HepG2 (cell line): Measurements from ENCODE around the gene IGSF21. TPM values are rescaled to one million over a fixed set of nuclear protein-coding genes. Genes with fewer than 3 reads are reported as not detected.

ENCODE experiments used
- ATAC-seq: fragments of 200-7000 bp; cut with Tn5 transposase; 3 replicates; pipeline ENCODE4 v1.9.1; 2020; ENCODE audit warnings: mild to moderate bottlenecking, moderate library complexity
- BruUV-seq: library from RNA; stranded (reverse); fragments of 400-500 nt; replicated peaks from 2 replicates; lab custom pipeline; 2021; lab: Mats Ljungman, UMichigan
- CTCF ChIA-PET: fragments of 300-600 bp; formaldehyde crosslinking; extraction: SDS; loops from one replicate; lab custom pipeline; 2021; ENCODE audit warnings: low total read pairs, inconsistent platforms, low intra/inter-chr PET ratio; lab: Yijun Ruan, JAX
- POLR2A ChIA-PET: fragments of 350-600 bp; sonication (Branson Sonifier 250); formaldehyde crosslinking; loops from one replicate; lab custom pipeline; 2020; ENCODE audit warnings: antibody characterized with exemption, inconsistent platforms; lab: Yijun Ruan, JAX
- DNase-seq: peaks from one replicate; pipeline ENCODE4 v3.0.0-alpha.2; 2015; ENCODE audit warnings: low spot score
- FAIRE-seq: peaks from 3 replicates; lab custom pipeline; 2011; peaks lifted over from hg19 to GRCh38; lab: Jason Lieb, UNC
- H2AFZ ChIP-seq: one replicate; pipeline ENCODE4 v1.6.1; 2011; ENCODE audit warnings: low read length, inconsistent platforms
- H3K27ac ChIP-seq: fragments of 300-600 bp; 3 replicates; pipeline ENCODE4 v1.8.0; 2011; ENCODE audit warnings: mixed run types, mild to moderate bottlenecking, mixed read lengths, low read length, inconsistent platforms; ENCODE audit not compliant: insufficient read depth; ENCODE audit errors: extremely low read length
- H3K27me3 ChIP-seq, 2 experiments: fragments of 200-600 bp in 1 of 2; 2 replicates in 1 of 2; 3 replicates in 1 of 2; pipeline versions ENCODE4 v1.6.0 to v1.8.0; 2011; ENCODE audit warnings: low read length in 2 of 2, mild to moderate bottlenecking in 2 of 2, moderate library complexity in 2 of 2, inconsistent platforms in 1 of 2; ENCODE audit not compliant: insufficient read depth in 2 of 2, control insufficient read depth in 1 of 2
- H3K36me3 ChIP-seq, 2 experiments: fragments of 200-600 bp in 1 of 2; replicated peaks in 1 of 2; 2 replicates in 1 of 2; 3 replicates in 1 of 2; pipeline versions ENCODE4 v1.5.1 to v1.8.0; 2011; ENCODE audit warnings: low read length in 2 of 2, inconsistent platforms in 1 of 2; ENCODE audit not compliant: insufficient read depth in 2 of 2, control insufficient read depth in 1 of 2
- H3K4me1 ChIP-seq: 2 replicates; pipeline ENCODE4 v1.5.1; 2012; ENCODE audit warnings: low read length, inconsistent platforms; ENCODE audit not compliant: insufficient read depth
- H3K4me2 ChIP-seq: 2 replicates; pipeline ENCODE4 v1.6.0; 2011; ENCODE audit warnings: low read depth, low read length, inconsistent platforms
- H3K4me3 ChIP-seq, 3 experiments: fragments of 200-600 bp in 1 of 3; sonication (generic), shearing (Covaris generic) in 1 of 3; replicated peaks in 1 of 3; 2 replicates each; pipeline ENCODE4 v1.5.1; 2011 to 2016; ENCODE audit warnings: low read length in 3 of 3, inconsistent platforms in 2 of 3, low read depth in 2 of 3, mild to moderate bottlenecking in 2 of 3, control low read depth in 1 of 3, mixed read lengths in 1 of 3; ENCODE audit not compliant: insufficient read depth in 1 of 3
- H3K79me2 ChIP-seq: one replicate; pipeline ENCODE4 v1.6.1; 2011; ENCODE audit warnings: low read length, inconsistent platforms; ENCODE audit not compliant: insufficient read depth
- H3K9ac ChIP-seq: 2 replicates; pipeline ENCODE4 v1.6.0; 2011; ENCODE audit warnings: mild to moderate bottlenecking, low read depth, low read length, inconsistent platforms; ENCODE audit not compliant: insufficient read depth
- H3K9me3 ChIP-seq: 2 replicates; pipeline ENCODE4 v1.5.1; 2012; ENCODE audit warnings: mild to moderate bottlenecking, low read length
- H4K20me1 ChIP-seq: 2 replicates; pipeline ENCODE4 v1.6.0; 2011; ENCODE audit warnings: inconsistent platforms, mild to moderate bottlenecking, low read length, moderate library complexity; ENCODE audit not compliant: insufficient read depth
- GATAD1 ChIP-seq: IDR thresholded peaks from 2 replicates; pipeline ENCODE4 v1.6.1; 2016; ENCODE audit warnings: missing genetic modification reagents, missing compliant biosample characterization
- NR1H2 ChIP-seq: sonication (generic); formaldehyde crosslinking; IDR thresholded peaks from 2 replicates; pipeline ENCODE4 v1.8.1; 2022; ENCODE audit warnings: low read depth, missing genetic modification reagents, borderline replicate concordance
- POLR2AphosphoS2 ChIP-seq: IDR thresholded peaks from 2 replicates; pipeline ENCODE4 v1.6.1; 2011; ENCODE audit warnings: low read depth, low read length, improper control_type of control experiment
- RFXANK ChIP-seq: IDR thresholded peaks from 2 replicates; pipeline ENCODE4 v1.6.1; 2016
- THYN1 ChIP-seq: sonication (generic); formaldehyde crosslinking; IDR thresholded peaks from 2 replicates; pipeline ENCODE4 v1.8.1; 2023; ENCODE audit warnings: low read depth, mild to moderate bottlenecking, moderate library complexity, missing genetic modification reagents, borderline replicate concordance
- ZNF225 ChIP-seq: sonication (generic); formaldehyde crosslinking; IDR thresholded peaks from 2 replicates; pipeline ENCODE4 v1.4.0; 2020; ENCODE audit warnings: mild to moderate bottlenecking, missing genetic modification reagents
- ZNF30 ChIP-seq: sonication (generic); formaldehyde crosslinking; IDR thresholded peaks from 2 replicates; pipeline ENCODE4 v1.5.0; 2020; ENCODE audit warnings: mild to moderate bottlenecking, missing genetic modification reagents
- ZNF644 ChIP-seq: IDR thresholded peaks from 2 replicates; pipeline ENCODE4 v1.6.1; 2016; ENCODE audit warnings: low read depth
- ZNF883 ChIP-seq: sonication (generic); formaldehyde crosslinking; IDR thresholded peaks from 2 replicates; pipeline ENCODE4 v1.5.1; 2020; ENCODE audit warnings: mild to moderate bottlenecking, missing genetic modification reagents; ENCODE audit errors: not compliant biosample characterization
- WGBS: methylation state at CpG from one replicate; pipeline ENCODE4 v1.1.6; 2017; ENCODE audit warnings: low lambda C conversion rate; 5-methylcytosine and 5-hydroxymethylcytosine counted together
- in situ Hi-C: cut with HindIII; loops from 2 replicates; pipeline ENCODE4 v1.10.0; 2017; ENCODE audit warnings: low pct_unique_long_range_greater_than_20kb; ENCODE audit not compliant: extremely low pct_ligation_motif_present
- intact Hi-C: fragments of 100-400 bp; cut with micrococcal nuclease; formaldehyde crosslinking; loops from one replicate; pipeline ENCODE4 v1.10.0; 2022; ENCODE audit not compliant: unreplicated experiment
- polyA plus RNA-seq, 8 experiments: library from polyadenylated mRNA; depleted of rRNA in 3 of 8; stranded (reverse) in 7 of 8; unstranded in 1 of 8; fragments of >200 nt; fragmentation: Illumina TruSeq in 4 of 8; extraction: Trizol in 4 of 8; gene quantifications; 2 replicates each; pipeline versions ENCODE4 v1.2.1 to v1.2.3, GENCODE V29; 2011 to 2016; ENCODE audit warnings: low read depth in 4 of 8, missing spikeins in 1 of 8, mixed read lengths in 1 of 8; ENCODE audit not compliant: insufficient read depth in 1 of 8
- total RNA-seq, 5 experiments: library from RNA; depleted of rRNA; stranded (reverse); fragments of >200 nt; fragmentation: Illumina TruSeq; extraction: Trizol; gene quantifications; 2 replicates each; pipeline ENCODE4 v1.2.3, GENCODE V29; 2016; ENCODE audit warnings: low read depth in 1 of 5
- TF ChIP-seq, protein P1 (sequence below): sonication (generic); formaldehyde crosslinking; conservative IDR thresholded peaks from 2 replicates; pipeline ENCODE4 v1.4.0; 2020; ENCODE audit warnings: missing genetic modification reagents
- TF ChIP-seq, protein P2 (sequence below): sonication (generic); formaldehyde crosslinking; IDR thresholded peaks from 2 replicates; pipeline ENCODE4 v1.4.0; 2020; ENCODE audit warnings: missing genetic modification reagents

The IGSF21 gene
- total and polyA plus RNA-seq, 2 of the 13 experiments (the other 11 are each of a cell fraction or from before 2014, with no cell fraction given): not detected

DNA sequence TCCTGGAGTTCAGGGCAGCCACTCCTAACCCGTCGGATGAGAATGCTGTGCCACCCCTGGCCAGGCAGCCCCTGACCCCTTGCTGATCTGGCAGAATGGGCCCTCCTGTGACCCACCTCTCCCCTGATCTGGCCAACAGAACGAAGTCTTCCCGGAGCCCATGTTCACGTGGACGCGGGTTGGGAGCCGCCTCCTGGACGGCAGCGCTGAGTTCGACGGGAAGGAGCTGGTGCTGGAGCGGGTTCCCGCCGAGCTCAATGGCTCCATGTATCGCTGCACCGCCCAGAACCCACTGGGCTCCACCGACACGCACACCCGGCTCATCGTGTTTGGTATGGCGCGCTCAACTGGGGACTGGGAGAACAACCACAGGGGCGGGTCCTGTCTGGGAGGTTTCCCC, 269.1 kb downstream of the IGSF21 start:
- ChIA-PET CTCF (no interaction called here), POLR2A (no interaction called here)

DNA sequence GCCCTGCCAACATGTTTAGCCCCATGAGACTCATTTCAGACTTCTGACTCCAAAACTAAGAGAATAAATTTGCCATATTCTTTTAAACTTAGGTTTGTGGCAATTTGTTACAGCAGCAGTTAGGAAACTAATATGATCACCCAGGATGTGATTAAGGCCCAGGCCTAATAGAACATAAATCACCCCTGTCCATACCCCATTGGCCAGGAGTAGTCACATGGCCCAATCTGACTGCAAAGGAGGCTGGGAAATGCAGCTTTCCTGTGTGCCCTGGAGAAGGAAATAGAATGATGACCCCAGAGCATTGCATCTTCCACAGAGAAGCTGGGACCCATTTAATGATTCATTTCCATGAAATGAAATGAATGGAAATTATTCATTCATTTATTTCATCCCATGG, 272.7 kb downstream of the IGSF21 start:
- intact Hi-C loops: no loop called here

More for the DNA sequence above, 269.1 kb downstream of the IGSF21 start:
- DNase-seq (no peak), ATAC-seq (no peak), FAIRE-seq (no peak)
- TF ChIP-seq, protein P1, sequence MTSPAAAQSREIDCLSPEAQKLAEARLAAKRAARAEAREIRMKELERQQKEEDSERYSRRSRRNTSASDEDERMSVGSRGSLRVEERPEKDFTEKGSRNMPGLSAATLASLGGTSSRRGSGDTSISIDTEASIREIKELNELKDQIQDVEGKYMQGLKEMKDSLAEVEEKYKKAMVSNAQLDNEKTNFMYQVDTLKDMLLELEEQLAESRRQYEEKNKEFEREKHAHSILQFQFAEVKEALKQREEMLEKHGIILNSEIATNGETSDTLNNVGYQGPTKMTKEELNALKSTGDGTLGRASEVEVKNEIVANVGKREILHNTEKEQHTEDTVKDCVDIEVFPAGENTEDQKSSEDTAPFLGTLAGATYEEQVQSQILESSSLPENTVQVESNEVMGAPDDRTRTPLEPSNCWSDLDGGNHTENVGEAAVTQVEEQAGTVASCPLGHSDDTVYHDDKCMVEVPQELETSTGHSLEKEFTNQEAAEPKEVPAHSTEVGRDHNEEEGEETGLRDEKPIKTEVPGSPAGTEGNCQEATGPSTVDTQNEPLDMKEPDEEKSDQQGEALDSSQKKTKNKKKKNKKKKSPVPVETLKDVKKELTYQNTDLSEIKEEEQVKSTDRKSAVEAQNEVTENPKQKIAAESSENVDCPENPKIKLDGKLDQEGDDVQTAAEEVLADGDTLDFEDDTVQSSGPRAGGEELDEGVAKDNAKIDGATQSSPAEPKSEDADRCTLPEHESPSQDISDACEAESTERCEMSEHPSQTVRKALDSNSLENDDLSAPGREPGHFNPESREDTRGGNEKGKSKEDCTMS (CRISPR knock-in tag): no peak
- no peak for TF ChIP-seq THYN1
- intact Hi-C loops: no loop called here
- no TSS peak for BruUV-seq
- Histone ChIP-seq H3K27ac (no peak overlapping the region), H3K4me1 (no peaks in the 10 kb centered on the region), H2AFZ (no peak overlapping the region), H3K79me2 (no peaks in the 10 kb centered on the region), H4K20me1 (no peaks in the 10 kb centered on the region), H3K4me3 (no peak overlapping the region), H3K4me2 (no peak overlapping the region), H3K9me3 (no peaks in the 10 kb centered on the region), H3K36me3 (no peaks in the 10 kb centered on the region), H3K27me3 (peaks cover 2 to 3% of the 10 kb centered on the region in 2 experiments; a peak in 1 of 5 replicates), H3K9ac (no peak overlapping the region)
- WGBS: 78% methylated on average over 13 of the region's 24 CpGs
- in situ Hi-C loops: no loop called here

More for the DNA sequence above, 272.7 kb downstream of the IGSF21 start:
- DNase-seq (no peak), FAIRE-seq (no peak), ATAC-seq (no peak)
- Histone ChIP-seq H3K9me3 (no peaks in the 10 kb centered on the region), H3K4me2 (no peak overlapping the region), H3K79me2 (no peaks in the 10 kb centered on the region), H3K4me1 (no peaks in the 10 kb centered on the region), H3K27me3 (peaks cover 3 to 7% of the 10 kb centered on the region in 2 experiments; a peak in 2 of 5 replicates), H3K4me3 (no peak overlapping the region), H3K27ac (no peak overlapping the region), H4K20me1 (no peaks in the 10 kb centered on the region), H3K9ac (no peak overlapping the region), H3K36me3 (no peaks in the 10 kb centered on the region), H2AFZ (no peak overlapping the region)
- CTCF ChIA-PET: no interaction called here
- in situ Hi-C loops: no loop called here
- BruUV-seq: no TSS peak
- TF ChIP-seq GATAD1 (CRISPR knock-in tag) (no peak), ZNF644 (CRISPR knock-in tag) (no peak), ZNF30 (CRISPR knock-in tag) (no peak), RFXANK (CRISPR knock-in tag) (no peak), ZNF225 (CRISPR knock-in tag) (no peak), ZNF883 (CRISPR knock-in tag) (no peak), POLR2AphosphoS2 (no peak), NR1H2 (no peak)
- TF ChIP-seq, protein P2, sequence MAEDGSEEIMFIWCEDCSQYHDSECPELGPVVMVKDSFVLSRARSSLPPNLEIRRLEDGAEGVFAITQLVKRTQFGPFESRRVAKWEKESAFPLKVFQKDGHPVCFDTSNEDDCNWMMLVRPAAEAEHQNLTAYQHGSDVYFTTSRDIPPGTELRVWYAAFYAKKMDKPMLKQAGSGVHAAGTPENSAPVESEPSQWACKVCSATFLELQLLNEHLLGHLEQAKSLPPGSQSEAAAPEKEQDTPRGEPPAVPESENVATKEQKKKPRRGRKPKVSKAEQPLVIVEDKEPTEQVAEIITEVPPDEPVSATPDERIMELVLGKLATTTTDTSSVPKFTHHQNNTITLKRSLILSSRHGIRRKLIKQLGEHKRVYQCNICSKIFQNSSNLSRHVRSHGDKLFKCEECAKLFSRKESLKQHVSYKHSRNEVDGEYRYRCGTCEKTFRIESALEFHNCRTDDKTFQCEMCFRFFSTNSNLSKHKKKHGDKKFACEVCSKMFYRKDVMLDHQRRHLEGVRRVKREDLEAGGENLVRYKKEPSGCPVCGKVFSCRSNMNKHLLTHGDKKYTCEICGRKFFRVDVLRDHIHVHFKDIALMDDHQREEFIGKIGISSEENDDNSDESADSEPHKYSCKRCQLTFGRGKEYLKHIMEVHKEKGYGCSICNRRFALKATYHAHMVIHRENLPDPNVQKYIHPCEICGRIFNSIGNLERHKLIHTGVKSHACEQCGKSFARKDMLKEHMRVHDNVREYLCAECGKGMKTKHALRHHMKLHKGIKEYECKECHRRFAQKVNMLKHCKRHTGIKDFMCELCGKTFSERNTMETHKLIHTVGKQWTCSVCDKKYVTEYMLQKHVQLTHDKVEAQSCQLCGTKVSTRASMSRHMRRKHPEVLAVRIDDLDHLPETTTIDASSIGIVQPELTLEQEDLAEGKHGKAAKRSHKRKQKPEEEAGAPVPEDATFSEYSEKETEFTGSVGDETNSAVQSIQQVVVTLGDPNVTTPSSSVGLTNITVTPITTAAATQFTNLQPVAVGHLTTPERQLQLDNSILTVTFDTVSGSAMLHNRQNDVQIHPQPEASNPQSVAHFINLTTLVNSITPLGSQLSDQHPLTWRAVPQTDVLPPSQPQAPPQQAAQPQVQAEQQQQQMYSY (CRISPR knock-in tag): no peak
- POLR2A ChIA-PET: no interaction called here
